Measurements from ENCODE around the gene ATP6V1E1.

ATP6V1E1 gene

GRCh38 chr22:17548010-17548755 lies 80.4 kb downstream of the ATP6V1E1 start:
- no peaks in the 10 kb centered on the region for H3K9me3 ChIP-seq (ENCODE audit: insufficient read depth, low read length)

GRCh38 chr22:17542452-17542851 lies 86.1 kb downstream of the ATP6V1E1 start:
- DNase-seq (ENCODE audit: low read depth, low spot score): no peak
- Histone ChIP-seq H3K27me3 (ENCODE audit: insufficient read depth, insufficient read length) (no peaks in the 10 kb centered on the region), H3K4me3 (ENCODE audit: insufficient read length, low read depth) (no peak overlapping the region), H3K9ac (ENCODE audit: insufficient read length, low read depth) (no peak overlapping the region), H3K9me3 (ENCODE audit: insufficient read depth, low read length) (no peaks in the 10 kb centered on the region), H3K4me1 (ENCODE audit: insufficient read depth, insufficient read length) (no peaks in the 10 kb centered on the region), H3K36me3 (ENCODE audit: insufficient read depth, insufficient read length, low read length) (peaks cover 57% of the 10 kb centered on the region)
- TF ChIP-seq YY1 (IDR thresholded peaks at IDR 0.05; ENCODE audit: insufficient read depth, insufficient read length): no peak
- no peak for TF ChIP-seq ZNF274 (IDR thresholded peaks at IDR 0.05; ENCODE audit: low read depth, low read length)
- no peak for TF ChIP-seq SUZ12 (IDR thresholded peaks at IDR 0.05; ENCODE audit: extremely low read depth, insufficient read depth, insufficient read length)

More at GRCh38 chr22:17548010-17548755, 80.4 kb downstream of the ATP6V1E1 start:
- TF ChIP-seq SUZ12 (IDR thresholded peaks at IDR 0.05; ENCODE audit: extremely low read depth, insufficient read depth, insufficient read length) (no peak), YY1 (IDR thresholded peaks at IDR 0.05; ENCODE audit: insufficient read depth, insufficient read length) (no peak), ZNF274 (IDR thresholded peaks at IDR 0.05; ENCODE audit: low read depth, low read length) (no peak)
- H3K4me1 ChIP-seq (ENCODE audit: insufficient read depth, insufficient read length): no peaks in the 10 kb centered on the region
- H3K27me3 ChIP-seq (ENCODE audit: insufficient read depth, insufficient read length): no peaks in the 10 kb centered on the region
- no peak for DNase-seq (ENCODE audit: low read depth, low spot score)
- H3K36me3 ChIP-seq (ENCODE audit: insufficient read depth, insufficient read length, low read length): peaks cover 53% of the 10 kb centered on the region
- H3K4me3 ChIP-seq (ENCODE audit: insufficient read length, low read depth): no peak overlapping the region
- H3K9ac ChIP-seq (ENCODE audit: insufficient read length, low read depth): no peak overlapping the region
